Kidney tubule cell (primary cell): Measurements from ENCODE around the gene GATAD2B.

ENCODE experiments used
- DNase-seq: peaks from one replicate; pipeline ENCODE4 v3.0.0-alpha.2; 2018; ENCODE audit warnings: low spot score

The GATAD2B gene

DNA sequence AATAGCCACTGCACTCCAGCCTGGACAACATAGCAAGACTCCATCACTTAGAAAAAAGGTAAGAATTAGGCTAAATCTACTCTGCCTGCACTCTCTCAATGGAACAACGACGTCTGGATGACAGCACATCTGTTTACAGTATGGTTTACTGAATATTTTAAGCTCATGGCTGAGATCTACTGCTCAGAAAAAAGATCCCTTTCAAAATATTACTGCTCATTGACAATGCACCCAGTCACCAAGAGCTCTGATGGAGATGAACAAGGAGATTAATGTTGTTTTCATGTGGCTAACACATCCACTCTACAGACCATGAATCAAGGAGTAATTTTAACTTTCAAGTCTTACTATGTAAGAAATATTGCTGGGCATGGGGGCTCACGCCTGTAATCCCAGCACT, 89.6 kb downstream of the GATAD2B start:
- no peak for DNase-seq

- DNase-seq, result no peak
These were observed 90.5 kb downstream of the GATAD2B start for GRCh38 chr1:153832293-153832692.

DNA sequence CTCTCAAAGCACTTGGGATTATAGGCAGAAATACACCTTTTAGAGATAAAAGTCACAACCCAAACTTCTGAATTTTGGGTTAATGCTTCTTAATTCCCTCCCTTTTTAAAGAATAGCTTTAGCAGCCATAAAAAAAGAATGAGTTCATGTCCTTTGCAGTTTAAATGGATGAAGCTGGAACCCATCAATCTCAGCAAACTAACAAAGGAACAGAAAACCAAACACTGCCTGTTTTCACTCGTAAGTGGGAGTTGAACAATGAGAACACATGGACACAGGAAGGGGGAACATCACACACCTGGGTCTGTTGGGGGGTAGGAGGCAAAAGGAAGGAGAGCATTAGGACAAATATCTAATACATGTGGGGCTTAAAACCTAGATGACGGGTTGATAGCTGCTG, 91.7 kb downstream of the GATAD2B start:
- DNase-seq, result no peak

GRCh38 chr1:153827168-153827964, 95.4 kb downstream of the GATAD2B start:
- no peak for DNase-seq

DNA sequence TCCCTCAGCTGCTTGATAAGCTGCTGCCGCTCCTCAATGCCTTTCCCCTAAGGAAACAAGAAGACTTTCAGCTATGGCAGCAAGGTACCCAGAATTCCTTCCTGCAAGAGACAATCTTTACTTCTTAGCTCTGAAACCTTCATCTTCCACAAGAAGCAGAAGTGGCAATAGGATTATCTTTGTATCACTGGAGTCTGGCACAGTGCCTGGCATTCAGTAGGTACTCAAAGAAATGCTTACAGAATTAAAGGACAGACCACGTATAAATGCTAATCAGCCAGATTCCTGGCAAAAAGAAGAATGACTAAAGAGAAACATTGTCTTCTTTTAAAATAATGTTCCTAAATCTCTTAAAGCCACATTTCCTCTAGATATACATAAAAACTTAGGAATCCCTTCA, 103.9 kb downstream of the GATAD2B start:
- DNase-seq, result no peak

DNA sequence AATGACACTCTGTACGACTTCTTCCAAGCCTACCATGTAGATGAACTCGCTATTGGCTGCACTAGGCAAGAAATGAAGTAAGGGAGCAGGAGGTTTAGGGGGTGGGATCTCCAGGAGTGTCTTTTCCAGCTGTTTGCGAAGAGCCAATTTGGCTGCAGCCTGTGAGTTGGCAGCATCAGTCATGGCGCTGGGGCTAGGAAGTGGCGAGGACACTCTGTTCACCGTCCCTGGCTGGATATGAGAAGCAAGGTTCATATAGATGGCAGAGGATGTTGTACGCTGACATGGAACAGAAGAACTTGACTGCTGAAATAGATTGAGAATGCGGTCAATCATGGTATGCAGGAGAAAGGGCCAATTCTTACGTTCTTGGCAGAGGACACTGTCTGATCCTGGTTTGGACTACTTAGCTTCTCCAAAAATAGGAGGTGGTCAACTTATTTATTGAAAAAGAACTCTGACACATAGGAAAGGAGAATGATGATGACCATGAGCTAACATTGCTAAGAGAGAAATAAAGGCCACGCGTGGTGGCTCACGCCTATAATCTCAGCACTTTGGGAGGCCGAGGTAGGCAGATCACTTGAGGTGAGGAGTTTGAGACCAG, 106.4 kb downstream of the GATAD2B start:
- no peak for DNase-seq

- DNase-seq, result no peak
These were observed 116.7 kb downstream of the GATAD2B start for GRCh38 chr1:153805886-153806719.

GRCh38 chr1:153805042-153805745, 117.6 kb downstream of the GATAD2B start:
- DNase-seq, result peak; percentile 97

DNA sequence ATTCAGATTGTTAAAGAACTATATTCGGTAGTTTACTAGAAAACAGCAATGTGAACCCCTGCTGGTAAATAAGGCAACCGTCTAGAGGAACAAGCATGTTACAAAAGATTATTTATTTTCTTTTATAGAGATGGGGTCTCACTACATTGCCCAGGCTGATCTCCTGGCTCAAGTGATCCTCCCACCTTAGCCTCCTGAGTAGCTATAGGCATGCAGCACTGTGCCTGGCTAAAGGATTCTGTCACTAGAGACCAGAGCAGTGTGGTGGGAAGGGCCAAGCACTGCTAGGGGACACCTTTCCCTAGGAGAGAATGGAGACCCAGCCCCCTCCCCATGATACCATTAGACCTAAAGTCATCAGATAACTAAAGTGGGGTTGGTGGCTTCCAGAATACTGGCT, 118.7 kb downstream of the GATAD2B start:
- DNase-seq, result no peak

GRCh38 chr1:153803470-153804056, 119.2 kb downstream of the GATAD2B start:
- DNase-seq, result no peak

- DNase-seq, result no peak
These were observed 120.7 kb downstream of the GATAD2B start for GRCh38 chr1:153801786-153802697.

- DNase-seq, result no peak
These were observed 121.6 kb downstream of the GATAD2B start for GRCh38 chr1:153801028-153801625.

- no peak for DNase-seq
These were observed 122.3 kb downstream of the GATAD2B start for GRCh38 chr1:153800516-153800915.

GRCh38 chr1:153799566-153800465, 123.0 kb downstream of the GATAD2B start:
- no peak for DNase-seq

DNA sequence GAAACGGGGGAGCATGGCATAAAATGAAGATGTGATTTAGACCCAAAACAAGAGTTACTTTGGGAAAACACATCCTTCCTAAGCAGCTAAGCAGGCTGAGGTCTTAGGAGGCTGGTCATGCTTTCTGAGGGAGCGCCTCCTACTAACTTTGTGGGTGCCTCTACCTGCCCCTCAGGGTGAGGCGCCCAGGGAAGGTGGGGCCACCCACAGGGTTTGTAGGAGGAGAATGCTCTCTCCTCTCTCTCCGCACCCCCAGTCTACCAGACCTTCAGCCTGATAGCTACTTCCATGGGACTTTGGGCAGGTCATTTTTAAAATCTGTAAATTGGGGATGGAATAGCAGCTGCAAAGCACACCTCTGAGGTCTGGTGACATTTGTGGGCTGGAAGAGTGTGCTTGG, 123.8 kb downstream of the GATAD2B start:
- no peak for DNase-seq

GRCh38 chr1:153798468-153798780, 124.3 kb downstream of the GATAD2B start:
- no peak for DNase-seq

GRCh38 chr1:153796786-153797659, 125.7 kb downstream of the GATAD2B start:
- peak; percentile 78 for DNase-seq
